Keratinocyte (primary cell): ENCODE measurements around the gene HLA-DMB. TPM values are rescaled to one million over a fixed set of nuclear protein-coding genes. Genes with fewer than 3 reads are reported as not detected.

ENCODE experiments used
- DNase-seq: peaks from one replicate; pipeline ENCODE4 v3.0.0-alpha.2; 2011; ENCODE audit warnings: low read depth, missing footprints, low spot score
- FAIRE-seq: peaks from 2 replicates; lab custom pipeline; 2011; peaks lifted over from hg19 to GRCh38; lab: Jason Lieb, UNC
- H2AFZ ChIP-seq: 2 replicates; pipeline ENCODE4 v1.6.0; 2012; ENCODE audit warnings: low read length, control low read depth, inconsistent platforms; ENCODE audit not compliant: control insufficient read depth
- H3K27ac ChIP-seq: 2 replicates; pipeline ENCODE4 v1.5.1; 2011; ENCODE audit warnings: low read length; ENCODE audit not compliant: control insufficient read depth, insufficient read depth
- H3K27me3 ChIP-seq: 3 replicates; pipeline ENCODE4 v1.6.0; 2011; ENCODE audit warnings: low read length; ENCODE audit not compliant: control insufficient read depth, insufficient read depth; ENCODE audit errors: extremely low read depth
- H3K36me3 ChIP-seq, 2 experiments: 2 replicates in 1 of 2; 3 replicates in 1 of 2; pipeline ENCODE4 v1.5.1; 2011; ENCODE audit warnings: low read length in 2 of 2, mild to moderate bottlenecking in 1 of 2; ENCODE audit not compliant: control insufficient read depth in 2 of 2, insufficient read depth in 2 of 2; ENCODE audit errors: extremely low read depth in 1 of 2
- H3K4me1 ChIP-seq: 3 replicates; pipeline ENCODE4 v1.5.1; 2011; ENCODE audit warnings: low read length; ENCODE audit not compliant: control insufficient read depth, insufficient read depth; ENCODE audit errors: extremely low read depth
- H3K4me2 ChIP-seq: 3 replicates; pipeline ENCODE4 v1.6.0; 2011; ENCODE audit warnings: low read depth, low read length; ENCODE audit not compliant: control insufficient read depth, insufficient read depth; ENCODE audit errors: extremely low read depth
- H3K4me3 ChIP-seq, 3 experiments: fragments of 200-600 bp in 1 of 3; sonication (generic) in 1 of 3; 2 replicates in 2 of 3; 3 replicates in 1 of 3; pipeline ENCODE4 v1.5.1; 2011 to 2016; ENCODE audit warnings: low read length in 3 of 3, mild to moderate bottlenecking in 3 of 3, control low read depth in 2 of 3, inconsistent platforms in 1 of 3, low read depth in 1 of 3, mixed read lengths in 1 of 3, mixed run types in 1 of 3, moderate library complexity in 1 of 3; ENCODE audit not compliant: control insufficient read depth in 2 of 3, insufficient read depth in 2 of 3; ENCODE audit errors: extremely low read depth in 1 of 3
- H3K79me2 ChIP-seq: 2 replicates; pipeline ENCODE4 v1.6.0; 2012; ENCODE audit warnings: low read length; ENCODE audit not compliant: control insufficient read depth, insufficient read depth
- H3K9ac ChIP-seq: 3 replicates; pipeline ENCODE4 v1.6.0; 2011; ENCODE audit warnings: low read length; ENCODE audit not compliant: control insufficient read depth, insufficient read depth; ENCODE audit errors: extremely low read depth
- H3K9me1 ChIP-seq: 3 replicates; pipeline ENCODE4 v1.6.0; 2011; ENCODE audit warnings: low read length; ENCODE audit not compliant: control insufficient read depth, insufficient read depth; ENCODE audit errors: extremely low read depth
- H3K9me3 ChIP-seq: 2 replicates; pipeline ENCODE4 v1.5.1; 2012; ENCODE audit warnings: low read depth, low read length; ENCODE audit not compliant: control insufficient read depth
- H4K20me1 ChIP-seq: 3 replicates; pipeline ENCODE4 v1.6.0; 2011; ENCODE audit warnings: low read length; ENCODE audit not compliant: control insufficient read depth, insufficient read depth; ENCODE audit errors: extremely low read depth
- CTCF ChIP-seq, 3 experiments: IDR thresholded peaks in 1 of 3; conservative IDR thresholded peaks in 1 of 3; optimal IDR thresholded peaks in 1 of 3; 2 replicates in 2 of 3; 3 replicates in 1 of 3; pipeline versions ENCODE3 to v1.5.1; 2011; ENCODE audit warnings: low read length in 3 of 3, mild to moderate bottlenecking in 3 of 3, moderate library complexity in 2 of 3, control low read depth in 1 of 3, inconsistent platforms in 1 of 3; ENCODE audit not compliant: insufficient read depth in 2 of 3; ENCODE audit errors: extremely low read depth in 1 of 3
- EZH2 ChIP-seq: IDR thresholded peaks from one replicate; pipeline ENCODE4 v1.6.1; 2012; ENCODE audit warnings: inconsistent platforms, mild to moderate bottlenecking, low read length, moderate library complexity
- dilution Hi-C: fragments of 300-500 bp; cut with MboI; formaldehyde crosslinking; loops from one replicate; pipeline ENCODE4 v1.7.0; 2020; ENCODE audit warnings: low sequenced_read_pairs; ENCODE audit not compliant: extremely low pct_ligation_motif_present
- polyA plus RNA-seq, 5 experiments: library from polyadenylated mRNA; depleted of rRNA in 3 of 5; stranded (reverse) in 3 of 5; stranded (forward) in 1 of 5; unstranded in 1 of 5; fragments of >200 nt; gene quantifications; 1 replicate in 1 of 5; 2 replicates in 3 of 5; 3 replicates in 1 of 5; pipeline versions ENCODE4 v1.2.1 to v1.2.3, GENCODE V29; 2011 to 2012; ENCODE audit warnings: missing spikeins in 2 of 5, low read depth in 1 of 5, low replicate concordance in 1 of 5

The HLA-DMB gene
- polyA plus RNA-seq, 1 donor (not counting 4 experiments of a cell fraction or from before 2014, with no cell fraction given) = not detected

GRCh38 chr6:32964776-32965175, 23.9 kb upstream of the HLA-DMB start:
- H3K4me2 ChIP-seq = no peak overlapping the region
- H2AFZ ChIP-seq = no peak overlapping the region
- H3K9ac ChIP-seq = no peak overlapping the region
- TF ChIP-seq CTCF (optimal IDR thresholded peaks at IDR 0.05 in 1 of 3, IDR thresholded peaks at IDR 0.05 in 1 of 3, conservative IDR thresholded peaks at IDR 0.05 in 1 of 3; ENCODE audit: extremely low read depth in 1 of 3, insufficient read depth in 2 of 3, low read length in 3 of 3) = no peak
- no peak for TF ChIP-seq EZH2
- H3K36me3 ChIP-seq = no peaks in the 10 kb centered on the region
- H3K4me1 ChIP-seq = peaks cover 8% of the 10 kb centered on the region
- dilution Hi-C loops = no loop called here
- no peak for FAIRE-seq
- H3K4me3 ChIP-seq = no peak overlapping the region
- no peaks in the 10 kb centered on the region for H4K20me1 ChIP-seq
- no peaks in the 10 kb centered on the region for H3K9me1 ChIP-seq
- no peak for DNase-seq
- H3K27ac ChIP-seq = no peak overlapping the region
- peaks cover 10% of the 10 kb centered on the region for H3K79me2 ChIP-seq
- no peaks in the 10 kb centered on the region for H3K27me3 ChIP-seq
- no peaks in the 10 kb centered on the region for H3K9me3 ChIP-seq

- no peak overlapping the region for H3K27ac ChIP-seq
- no peak overlapping the region for H2AFZ ChIP-seq
- no peak for DNase-seq
- no peak for TF ChIP-seq CTCF (optimal IDR thresholded peaks at IDR 0.05 in 1 of 3, IDR thresholded peaks at IDR 0.05 in 1 of 3, conservative IDR thresholded peaks at IDR 0.05 in 1 of 3; ENCODE audit: extremely low read depth in 1 of 3, insufficient read depth in 2 of 3, low read length in 3 of 3)
- no peak for TF ChIP-seq EZH2
- H3K9ac ChIP-seq = no peak overlapping the region
- H4K20me1 ChIP-seq = no peaks in the 10 kb centered on the region
- H3K27me3 ChIP-seq = no peaks in the 10 kb centered on the region
- no peaks in the 10 kb centered on the region for H3K9me3 ChIP-seq
- FAIRE-seq = no peak
- H3K9me1 ChIP-seq = no peaks in the 10 kb centered on the region
- peaks cover 8% of the 10 kb centered on the region for H3K4me1 ChIP-seq
- dilution Hi-C loops = no loop called here
- H3K79me2 ChIP-seq = peaks cover 7% of the 10 kb centered on the region
- H3K36me3 ChIP-seq = no peaks in the 10 kb centered on the region
- no peak overlapping the region for H3K4me2 ChIP-seq
- no peak overlapping the region for H3K4me3 ChIP-seq
Observed at GRCh38 chr6:32963866-32964265, 23.0 kb upstream of the HLA-DMB start.
